Measurements from ENCODE around the gene LRP6. TPM values are rescaled to one million over a fixed set of nuclear protein-coding genes. Genes with fewer than 3 reads are reported as not detected.

LRP6 gene
- polyA plus RNA-seq, 1 donor (not counting 4 experiments of a cell fraction or from before 2014, with no cell fraction given) = 13.0 TPM

GRCh38 chr12:12070674-12071656 is 195.9 kb downstream of the LRP6 start, which contains the start of gene BCL2L14:
BCL2L14 (plus strand) TSS chr12:12070939; CDS start chr12:12079306, 8,367 bp downstream.
- DNase-seq (ENCODE audit: low read depth, low spot score) (no peak), FAIRE-seq (peak; percentile 76)
- H3K36me3 ChIP-seq (ENCODE audit: control insufficient read depth in 2 of 2, extremely low read depth in 1 of 2, insufficient read depth in 2 of 2, low read length in 2 of 2) = no peaks in the 10 kb centered on the region
- TF ChIP-seq EZH2 (IDR thresholded peaks at IDR 0.05; ENCODE audit: low read length) (no peak), CTCF (optimal IDR thresholded peaks at IDR 0.05 in 1 of 3, IDR thresholded peaks at IDR 0.05 in 1 of 3, conservative IDR thresholded peaks at IDR 0.05 in 1 of 3; ENCODE audit: extremely low read depth in 1 of 3, insufficient read depth in 2 of 3, low read length in 3 of 3) (peak in 2 of 3 experiments; percentile 32 to 45)
- H3K9ac ChIP-seq (ENCODE audit: control insufficient read depth, extremely low read depth, insufficient read depth, low read length) = no peak within 1 kb of the TSS
- dilution Hi-C loops (cut with MboI; ENCODE audit: extremely low pct_ligation_motif_present, low sequenced_read_pairs) = no loop called here
- H2AFZ ChIP-seq (ENCODE audit: control insufficient read depth, low read length) = peak within 1 kb of the TSS; percentile 55
- peak within 1 kb of the TSS in 2 of 3 experiments; percentile 21 to 36 for H3K4me3 ChIP-seq (ENCODE audit: control insufficient read depth in 2 of 3, extremely low read depth in 1 of 3, insufficient read depth in 2 of 3, low read depth in 1 of 3, low read length in 3 of 3)
- H3K9me3 ChIP-seq (ENCODE audit: control insufficient read depth, low read depth, low read length) = no peaks in the 10 kb centered on the region
- H3K4me1 ChIP-seq (ENCODE audit: control insufficient read depth, extremely low read depth, insufficient read depth, low read length) = no peaks in the 10 kb centered on the region
- H3K27me3 ChIP-seq (ENCODE audit: control insufficient read depth, extremely low read depth, insufficient read depth, low read length) = peaks cover 12% of the 10 kb centered on the region
- no peaks in the 10 kb centered on the region for H3K9me1 ChIP-seq (ENCODE audit: control insufficient read depth, extremely low read depth, insufficient read depth, low read length)
- no peaks in the 10 kb centered on the region for H4K20me1 ChIP-seq (ENCODE audit: control insufficient read depth, extremely low read depth, insufficient read depth, low read length)
- H3K4me2 ChIP-seq (ENCODE audit: control insufficient read depth, extremely low read depth, insufficient read depth, low read depth, low read length) = peak within 1 kb of the TSS; percentile 82
- H3K27ac ChIP-seq (ENCODE audit: control insufficient read depth, insufficient read depth, low read length) = no peak within 1 kb of the TSS
- H3K79me2 ChIP-seq (ENCODE audit: control insufficient read depth, insufficient read depth, low read length) = no peaks in the 10 kb centered on the region

GRCh38 chr12:12069821-12070548 is 196.9 kb downstream of the LRP6 start:
- H3K27ac ChIP-seq (ENCODE audit: control insufficient read depth, insufficient read depth, low read length) = no peak overlapping the region
- H3K9ac ChIP-seq (ENCODE audit: control insufficient read depth, extremely low read depth, insufficient read depth, low read length) = no peak overlapping the region
- H2AFZ ChIP-seq (ENCODE audit: control insufficient read depth, low read length) = no peak overlapping the region
- H3K4me1 ChIP-seq (ENCODE audit: control insufficient read depth, extremely low read depth, insufficient read depth, low read length) = no peaks in the 10 kb centered on the region
- no peak for DNase-seq (ENCODE audit: low read depth, low spot score)
- no peaks in the 10 kb centered on the region for H3K9me1 ChIP-seq (ENCODE audit: control insufficient read depth, extremely low read depth, insufficient read depth, low read length)
- no peak for FAIRE-seq
- H3K79me2 ChIP-seq (ENCODE audit: control insufficient read depth, insufficient read depth, low read length) = no peaks in the 10 kb centered on the region
- H3K27me3 ChIP-seq (ENCODE audit: control insufficient read depth, extremely low read depth, insufficient read depth, low read length) = peaks cover 12% of the 10 kb centered on the region
- H3K4me3 ChIP-seq (ENCODE audit: control insufficient read depth in 2 of 3, extremely low read depth in 1 of 3, insufficient read depth in 2 of 3, low read depth in 1 of 3, low read length in 3 of 3) = no peak overlapping the region
- H4K20me1 ChIP-seq (ENCODE audit: control insufficient read depth, extremely low read depth, insufficient read depth, low read length) = no peaks in the 10 kb centered on the region
- dilution Hi-C loops (cut with MboI; ENCODE audit: extremely low pct_ligation_motif_present, low sequenced_read_pairs) = no loop called here
- no peaks in the 10 kb centered on the region for H3K36me3 ChIP-seq (ENCODE audit: control insufficient read depth in 2 of 2, extremely low read depth in 1 of 2, insufficient read depth in 2 of 2, low read length in 2 of 2)
- no peak overlapping the region for H3K4me2 ChIP-seq (ENCODE audit: control insufficient read depth, extremely low read depth, insufficient read depth, low read depth, low read length)
- H3K9me3 ChIP-seq (ENCODE audit: control insufficient read depth, low read depth, low read length) = no peaks in the 10 kb centered on the region
- TF ChIP-seq EZH2 (IDR thresholded peaks at IDR 0.05; ENCODE audit: low read length) = no peak
- TF ChIP-seq CTCF (optimal IDR thresholded peaks at IDR 0.05 in 1 of 3, IDR thresholded peaks at IDR 0.05 in 1 of 3, conservative IDR thresholded peaks at IDR 0.05 in 1 of 3; ENCODE audit: extremely low read depth in 1 of 3, insufficient read depth in 2 of 3, low read length in 3 of 3) = no peak
